ENCODE measurements around the gene DNER. TPM values are rescaled to one million over a fixed set of nuclear protein-coding genes. Genes with fewer than 3 reads are reported as not detected.

DNER gene
- total and polyA plus RNA-seq, 12 donors = 49.2 to 309 (median 155) TPM

DNA sequence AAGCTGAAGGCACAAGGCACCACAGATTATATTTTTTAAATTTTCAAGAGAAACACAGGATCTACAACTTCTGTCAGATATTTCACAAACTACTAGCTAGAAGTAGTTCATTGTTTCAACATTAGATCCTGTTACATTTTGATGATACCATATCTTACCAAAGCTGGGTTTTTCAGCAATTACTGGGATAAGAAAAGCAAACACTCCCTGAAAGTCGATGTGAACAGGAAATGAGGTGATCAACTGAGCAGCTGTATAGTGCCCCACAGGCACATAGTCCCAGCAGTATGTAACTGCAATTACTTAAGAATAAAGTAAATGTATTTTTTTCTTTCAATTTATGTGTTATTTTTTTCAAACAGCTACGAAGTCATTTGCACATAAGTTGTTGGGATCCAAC lies 103.5 kb downstream of the DNER start:
- TF ChIP-seq, protein P1, sequence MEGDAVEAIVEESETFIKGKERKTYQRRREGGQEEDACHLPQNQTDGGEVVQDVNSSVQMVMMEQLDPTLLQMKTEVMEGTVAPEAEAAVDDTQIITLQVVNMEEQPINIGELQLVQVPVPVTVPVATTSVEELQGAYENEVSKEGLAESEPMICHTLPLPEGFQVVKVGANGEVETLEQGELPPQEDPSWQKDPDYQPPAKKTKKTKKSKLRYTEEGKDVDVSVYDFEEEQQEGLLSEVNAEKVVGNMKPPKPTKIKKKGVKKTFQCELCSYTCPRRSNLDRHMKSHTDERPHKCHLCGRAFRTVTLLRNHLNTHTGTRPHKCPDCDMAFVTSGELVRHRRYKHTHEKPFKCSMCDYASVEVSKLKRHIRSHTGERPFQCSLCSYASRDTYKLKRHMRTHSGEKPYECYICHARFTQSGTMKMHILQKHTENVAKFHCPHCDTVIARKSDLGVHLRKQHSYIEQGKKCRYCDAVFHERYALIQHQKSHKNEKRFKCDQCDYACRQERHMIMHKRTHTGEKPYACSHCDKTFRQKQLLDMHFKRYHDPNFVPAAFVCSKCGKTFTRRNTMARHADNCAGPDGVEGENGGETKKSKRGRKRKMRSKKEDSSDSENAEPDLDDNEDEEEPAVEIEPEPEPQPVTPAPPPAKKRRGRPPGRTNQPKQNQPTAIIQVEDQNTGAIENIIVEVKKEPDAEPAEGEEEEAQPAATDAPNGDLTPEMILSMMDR (IDR thresholded peaks at IDR 0.05) = no peak
- no peak for TF ChIP-seq POLR2A (IDR thresholded peaks at IDR 0.05)
- no peaks in the 10 kb centered on the region for H3K27me3 ChIP-seq
- no peaks in the 10 kb centered on the region for H3K4me1 ChIP-seq (replicated peaks in 1 of 2)
- intact Hi-C loops (cut with DNase I) = no loop called here
- H3K9me3 ChIP-seq (replicated peaks in 1 of 3) = no peaks in the 10 kb centered on the region
- H3K36me3 ChIP-seq (replicated peaks in 1 of 2) = no peaks in the 10 kb centered on the region
- 48 to 70% (median 61%) methylated on average over 2 of the region's 2 CpGs for WGBS, 4 donors
- H3K27ac ChIP-seq = no peak overlapping the region
- DNase-seq = no peak
- H3K4me3 ChIP-seq = no peak overlapping the region

DNA sequence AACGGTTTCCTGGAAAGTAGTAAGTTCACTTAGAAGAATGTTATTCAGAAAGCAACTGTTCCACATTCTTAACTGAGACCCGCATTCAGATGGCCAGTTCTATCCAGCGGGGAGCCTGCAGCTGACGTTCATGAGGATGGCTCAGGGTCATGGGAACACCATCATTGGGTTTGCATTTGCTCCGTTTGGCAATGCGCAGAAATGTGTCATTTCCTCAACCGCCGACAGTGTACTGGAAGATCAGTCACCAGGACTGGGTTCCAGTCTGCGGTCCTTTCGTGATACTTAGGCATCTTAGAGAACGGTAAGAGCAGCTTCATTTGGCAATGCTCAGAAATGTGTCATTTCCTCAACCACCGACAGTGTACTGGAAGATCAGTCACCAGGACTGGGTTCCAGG lies 104.0 kb downstream of the DNER start:
- Histone ChIP-seq H3K27ac (no peak overlapping the region), H3K36me3 (replicated peaks in 1 of 2) (no peaks in the 10 kb centered on the region), H3K4me1 (replicated peaks in 1 of 2) (no peaks in the 10 kb centered on the region), H3K27me3 (no peaks in the 10 kb centered on the region), H3K4me3 (no peak overlapping the region), H3K9me3 (replicated peaks in 1 of 3) (no peaks in the 10 kb centered on the region)
- no peak for DNase-seq
- 93 to 94% (median 93%) methylated on average over 12 of the region's 12 CpGs for WGBS, 4 donors
- intact Hi-C loops (cut with DNase I) = no loop called here
- TF ChIP-seq POLR2A (IDR thresholded peaks at IDR 0.05) = no peak
- TF ChIP-seq, protein P1 (IDR thresholded peaks at IDR 0.05) = no peak

DNA sequence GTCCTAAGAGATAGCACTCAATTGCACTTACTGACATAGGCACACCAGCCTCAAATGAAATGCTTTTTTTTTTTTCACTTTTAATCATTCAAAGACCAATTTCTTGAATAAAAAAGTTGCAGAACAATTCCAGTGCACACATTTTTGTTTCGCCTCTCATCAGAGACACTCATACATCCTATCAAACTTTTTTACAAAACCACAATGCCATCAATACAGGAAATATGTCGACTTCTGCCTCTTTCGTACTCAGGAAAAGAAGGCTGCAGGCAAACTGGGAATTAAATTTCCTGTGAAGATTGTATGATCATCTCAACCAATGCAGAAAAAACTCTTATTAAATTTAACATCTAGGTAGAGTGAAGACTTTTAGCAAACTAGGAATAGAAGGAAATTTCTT lies 112.4 kb downstream of the DNER start:
- intact Hi-C loops (cut with DNase I) = no loop called here
- no peak for DNase-seq
- no peak overlapping the region for H3K4me3 ChIP-seq
- WGBS, 4 donors = 60 to 65% (median 63%) methylated on average over 3 of the region's 3 CpGs
- no peaks in the 10 kb centered on the region for H3K9me3 ChIP-seq (replicated peaks in 1 of 3)
- no peak overlapping the region for H3K27ac ChIP-seq
- no peaks in the 10 kb centered on the region for H3K27me3 ChIP-seq
- H3K36me3 ChIP-seq (replicated peaks in 1 of 2) = no peaks in the 10 kb centered on the region
- TF ChIP-seq POLR2A (IDR thresholded peaks at IDR 0.05) = no peak
- TF ChIP-seq, protein P1 (IDR thresholded peaks at IDR 0.05) = no peak
- peaks cover 0 to 13% of the 10 kb centered on the region in 2 donors for H3K4me1 ChIP-seq (replicated peaks in 1 of 2)

DNA sequence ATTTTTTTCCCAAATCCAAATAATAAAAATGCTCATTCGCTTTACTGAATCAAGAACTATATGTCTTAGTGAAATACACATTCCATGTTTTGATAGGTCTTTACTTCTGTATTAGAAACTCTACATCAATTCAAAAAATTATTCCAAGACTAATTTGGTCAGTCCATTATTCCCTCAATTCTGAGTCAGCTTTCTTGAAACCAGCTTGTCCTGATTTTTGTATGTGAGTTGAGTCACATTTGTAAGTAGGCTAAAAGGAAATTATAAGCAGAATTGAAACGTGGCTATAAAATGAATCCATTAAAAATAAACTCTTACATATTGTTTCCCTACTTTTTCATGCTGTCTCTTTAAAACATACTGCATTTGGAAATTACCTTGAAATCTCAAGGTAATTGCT lies 113.0 kb downstream of the DNER start:
- Histone ChIP-seq H3K36me3 (replicated peaks in 1 of 2) (no peaks in the 10 kb centered on the region), H3K27ac (no peak overlapping the region), H3K9me3 (replicated peaks in 1 of 3) (no peaks in the 10 kb centered on the region), H3K4me1 (replicated peaks in 1 of 2) (peaks cover 0 to 13% of the 10 kb centered on the region in 2 donors), H3K4me3 (no peak overlapping the region), H3K27me3 (no peaks in the 10 kb centered on the region)
- DNase-seq = no peak
- WGBS, 4 donors = 59 to 61% (median 60%) methylated on average over 2 of the region's 2 CpGs
- no peak for TF ChIP-seq POLR2A (IDR thresholded peaks at IDR 0.05)
- TF ChIP-seq, protein P1 (IDR thresholded peaks at IDR 0.05) = no peak
- intact Hi-C loops (cut with DNase I) = no loop called here
